Astrocyte (in vitro differentiated cells and primary cell): ENCODE measurements around the gene NYNRIN.

Source experiments
- CTCF ChIP-seq: IDR thresholded peaks from 2 replicates; pipeline ENCODE4 v1.5.1; 2011; ENCODE audit warnings: low read depth, mild to moderate bottlenecking, inconsistent platforms, low read length, moderate library complexity; ENCODE audit not compliant: insufficient read depth
- EZH2 ChIP-seq: IDR thresholded peaks from 2 replicates; pipeline ENCODE4 v1.6.1; 2012; ENCODE audit warnings: mild to moderate bottlenecking, low read length, inconsistent platforms; ENCODE audit not compliant: insufficient read depth

GRCh38 chr14:24427537-24428508 lies 29.0 kb downstream of the NYNRIN start:
- TF ChIP-seq CTCF (no peak), EZH2 (no peak)
